ENCODE measurements around the gene KRT7.
"Not testable (repeated sequence)": the region's sequence is repeated elsewhere in the genome, so short reads cannot be mapped to it uniquely, and the experiment has no call there.

Gene KRT7

DNA sequence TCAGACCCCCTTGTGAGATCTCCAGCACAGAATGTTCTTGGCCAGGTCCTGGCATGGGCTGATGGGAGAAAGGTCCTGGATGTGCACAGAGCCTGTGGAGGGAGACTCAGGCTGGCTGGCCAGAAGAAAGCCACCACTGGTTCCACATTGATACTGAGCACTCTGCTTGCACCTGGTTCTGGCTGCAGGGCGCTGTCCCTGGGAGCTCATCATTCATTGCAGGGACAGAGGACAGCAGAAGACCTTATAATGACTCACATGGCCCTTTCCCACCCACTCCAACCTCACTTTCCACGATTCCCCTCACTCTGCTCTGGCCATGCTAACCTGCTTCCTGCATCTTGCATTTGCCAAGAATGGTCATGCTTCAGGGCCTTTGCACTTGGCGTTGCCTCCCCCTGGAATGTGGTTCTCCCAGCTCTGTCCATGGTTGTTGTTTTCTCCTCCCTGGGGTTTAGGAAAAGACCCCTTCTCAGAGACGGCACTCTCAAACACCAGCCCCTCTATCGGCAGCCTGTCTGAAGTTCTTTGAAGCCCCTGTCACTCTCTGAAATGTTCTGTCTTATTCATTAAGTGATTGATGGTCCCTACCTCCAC, 10.3 kb downstream of the KRT7 start:
- in situ Hi-C loops (cut with MboI; ENCODE audit: low sequenced_read_pairs): no loop called here

GRCh38 chr12:52243856-52244614, 11.0 kb downstream of the KRT7 start:
- in situ Hi-C loops (cut with MboI; ENCODE audit: low sequenced_read_pairs): no loop called here

GRCh38 chr12:52244615-52244994, 11.6 kb downstream of the KRT7 start:
- in situ Hi-C loops (cut with MboI; ENCODE audit: low sequenced_read_pairs): no loop called here

- in situ Hi-C loops (cut with MboI; ENCODE audit: low sequenced_read_pairs): no loop called here
These were observed 12.4 kb downstream of the KRT7 start for GRCh38 chr12:52245259-52245961.

- in situ Hi-C loops (cut with MboI; ENCODE audit: low sequenced_read_pairs): no loop called here
These were observed 13.0 kb downstream of the KRT7 start for GRCh38 chr12:52245962-52246569.

DNA sequence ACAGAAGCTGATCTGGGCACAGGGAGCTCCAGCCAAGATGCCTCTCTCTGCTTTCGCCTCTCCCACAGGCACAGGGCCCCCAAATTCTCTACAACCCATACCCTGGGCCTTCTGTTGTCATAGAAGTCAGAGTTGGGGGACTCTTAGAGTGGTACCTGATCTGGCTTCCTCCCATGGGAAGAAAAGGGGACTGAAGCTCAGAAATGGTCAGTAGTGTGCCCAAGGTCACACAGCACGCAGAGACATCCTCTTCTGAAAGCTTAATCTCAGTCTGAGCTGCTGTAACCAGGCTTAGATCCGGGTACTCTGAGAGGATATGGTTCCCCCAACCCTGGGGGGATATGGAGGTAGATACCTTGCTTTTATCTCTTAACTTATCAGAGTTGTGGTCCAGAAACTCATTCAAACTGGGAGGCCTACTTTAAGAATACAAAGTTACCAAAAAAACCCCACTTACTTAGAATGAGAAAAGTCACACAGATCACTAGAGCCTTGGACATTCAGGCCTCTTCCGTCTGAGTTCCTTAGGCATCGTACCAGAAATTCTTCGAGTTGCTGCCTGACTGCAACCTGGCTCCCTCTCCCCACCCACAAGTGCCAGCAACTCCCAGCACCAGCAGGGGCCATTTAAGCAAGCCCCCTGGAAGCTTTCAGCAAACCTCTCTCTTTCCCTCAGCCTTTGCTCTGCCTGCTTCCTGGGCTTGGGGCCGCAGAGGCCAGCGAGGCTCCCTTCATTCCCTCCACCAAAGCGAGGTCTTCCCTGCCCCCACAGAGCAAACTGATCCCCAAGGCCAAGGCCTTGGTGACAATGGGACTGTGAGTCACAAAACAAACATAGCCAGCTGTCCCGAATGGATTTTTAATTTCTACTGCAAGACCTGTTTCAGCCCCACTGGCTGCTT, 13.9 kb downstream of the KRT7 start:
- in situ Hi-C loops (cut with MboI; ENCODE audit: low sequenced_read_pairs): no loop called here

- in situ Hi-C loops (cut with MboI; ENCODE audit: low sequenced_read_pairs): no loop called here
These were observed 14.8 kb downstream of the KRT7 start for GRCh38 chr12:52247622-52248540.

DNA sequence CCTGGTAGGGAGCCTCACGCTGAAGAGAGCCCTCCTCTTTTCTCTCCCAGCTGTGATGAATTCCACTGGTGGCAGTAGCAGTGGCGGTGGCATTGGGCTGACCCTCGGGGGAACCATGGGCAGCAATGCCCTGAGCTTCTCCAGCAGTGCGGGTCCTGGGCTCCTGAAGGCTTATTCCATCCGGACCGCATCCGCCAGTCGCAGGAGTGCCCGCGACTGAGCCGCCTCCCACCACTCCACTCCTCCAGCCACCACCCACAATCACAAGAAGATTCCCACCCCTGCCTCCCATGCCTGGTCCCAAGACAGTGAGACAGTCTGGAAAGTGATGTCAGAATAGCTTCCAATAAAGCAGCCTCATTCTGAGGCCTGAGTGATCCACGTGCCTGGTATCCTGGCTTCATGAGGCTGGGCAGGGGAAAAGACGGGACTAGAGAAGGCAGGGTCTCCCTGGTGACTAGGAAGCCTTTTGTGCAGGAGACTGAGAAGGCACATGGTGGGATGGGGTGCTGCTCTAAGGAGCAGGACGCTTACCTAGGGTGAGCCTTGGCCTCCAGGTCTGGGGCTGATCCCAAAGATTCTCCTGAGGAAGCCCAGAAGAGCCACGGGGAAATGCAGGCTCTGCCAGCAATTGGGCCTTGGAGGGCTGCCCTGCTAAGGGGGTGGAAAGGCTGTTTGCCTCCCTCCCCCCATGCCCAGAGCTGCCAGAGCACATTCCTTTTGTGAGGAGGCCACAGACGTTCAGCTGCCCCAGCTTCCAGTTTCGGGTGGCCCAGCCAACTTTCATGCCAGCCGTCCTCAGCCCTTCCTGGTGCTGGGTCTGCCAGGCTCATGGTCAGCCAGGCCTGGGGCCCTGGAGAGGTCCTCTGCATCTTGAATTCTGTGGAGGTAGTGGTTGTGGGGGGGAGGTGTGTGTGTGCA, 15.8 kb downstream of the KRT7 start:
- in situ Hi-C loops (cut with MboI; ENCODE audit: low sequenced_read_pairs): no loop called here

DNA sequence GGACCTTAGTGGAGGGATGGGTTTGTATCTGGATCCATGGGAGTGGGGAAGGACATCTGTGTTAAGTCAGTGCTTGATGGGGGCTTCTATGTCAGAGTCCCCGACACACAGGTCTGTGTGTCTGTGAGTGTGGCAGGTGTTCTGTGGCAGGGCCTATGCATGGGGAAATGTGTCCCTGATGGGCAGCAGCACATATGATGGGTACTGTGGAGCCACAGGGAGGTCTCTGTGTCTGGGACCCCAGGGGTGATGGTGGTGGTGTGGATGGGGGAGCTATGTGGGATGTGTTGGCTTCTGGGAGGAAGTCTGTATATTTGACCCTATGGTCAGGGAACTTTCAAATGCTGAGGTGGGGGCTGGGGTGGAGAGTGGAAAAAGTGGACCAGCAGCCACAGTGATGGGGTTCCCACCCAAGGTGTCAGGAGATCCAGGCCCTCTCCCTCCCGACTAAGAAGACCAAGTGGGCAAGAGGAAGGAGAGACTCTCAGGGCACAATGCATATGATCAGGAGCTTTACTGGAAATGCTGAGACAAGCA, 16.5 kb downstream of the KRT7 start:
- in situ Hi-C loops (cut with MboI; ENCODE audit: low sequenced_read_pairs): no loop called here

GRCh38 chr12:52250048-52250990, 17.3 kb downstream of the KRT7 start:
- in situ Hi-C loops (cut with MboI; ENCODE audit: low sequenced_read_pairs): no loop called here

GRCh38 chr12:52251367-52252051, 18.5 kb downstream of the KRT7 start:
- in situ Hi-C loops (cut with MboI; ENCODE audit: low sequenced_read_pairs): no loop called here

GRCh38 chr12:52252175-52252615, 19.2 kb downstream of the KRT7 start:
- in situ Hi-C loops (cut with MboI; ENCODE audit: low sequenced_read_pairs): not testable (repeated sequence)

GRCh38 chr12:52252728-52253343, 19.8 kb downstream of the KRT7 start:
- in situ Hi-C loops (cut with MboI; ENCODE audit: low sequenced_read_pairs): no loop called here

- in situ Hi-C loops (cut with MboI; ENCODE audit: low sequenced_read_pairs): no loop called here
These were observed 20.5 kb downstream of the KRT7 start for GRCh38 chr12:52253391-52254179.
